SW 1271 (cell line): Measurements from ENCODE around the gene ZNF800.
"Not testable (repeated sequence)": the region's sequence is repeated elsewhere in the genome, so short reads cannot be mapped to it uniquely, and the experiment has no call there.

Source experiments
- DNase-seq, 2 experiments: peaks; one replicate each; lab custom pipeline; 2025; lab: John Stamatoyannopoulos, UW

ZNF800 gene, protein sequence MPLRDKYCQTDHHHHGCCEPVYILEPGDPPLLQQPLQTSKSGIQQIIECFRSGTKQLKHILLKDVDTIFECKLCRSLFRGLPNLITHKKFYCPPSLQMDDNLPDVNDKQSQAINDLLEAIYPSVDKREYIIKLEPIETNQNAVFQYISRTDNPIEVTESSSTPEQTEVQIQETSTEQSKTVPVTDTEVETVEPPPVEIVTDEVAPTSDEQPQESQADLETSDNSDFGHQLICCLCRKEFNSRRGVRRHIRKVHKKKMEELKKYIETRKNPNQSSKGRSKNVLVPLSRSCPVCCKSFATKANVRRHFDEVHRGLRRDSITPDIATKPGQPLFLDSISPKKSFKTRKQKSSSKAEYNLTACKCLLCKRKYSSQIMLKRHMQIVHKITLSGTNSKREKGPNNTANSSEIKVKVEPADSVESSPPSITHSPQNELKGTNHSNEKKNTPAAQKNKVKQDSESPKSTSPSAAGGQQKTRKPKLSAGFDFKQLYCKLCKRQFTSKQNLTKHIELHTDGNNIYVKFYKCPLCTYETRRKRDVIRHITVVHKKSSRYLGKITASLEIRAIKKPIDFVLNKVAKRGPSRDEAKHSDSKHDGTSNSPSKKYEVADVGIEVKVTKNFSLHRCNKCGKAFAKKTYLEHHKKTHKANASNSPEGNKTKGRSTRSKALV

DNA sequence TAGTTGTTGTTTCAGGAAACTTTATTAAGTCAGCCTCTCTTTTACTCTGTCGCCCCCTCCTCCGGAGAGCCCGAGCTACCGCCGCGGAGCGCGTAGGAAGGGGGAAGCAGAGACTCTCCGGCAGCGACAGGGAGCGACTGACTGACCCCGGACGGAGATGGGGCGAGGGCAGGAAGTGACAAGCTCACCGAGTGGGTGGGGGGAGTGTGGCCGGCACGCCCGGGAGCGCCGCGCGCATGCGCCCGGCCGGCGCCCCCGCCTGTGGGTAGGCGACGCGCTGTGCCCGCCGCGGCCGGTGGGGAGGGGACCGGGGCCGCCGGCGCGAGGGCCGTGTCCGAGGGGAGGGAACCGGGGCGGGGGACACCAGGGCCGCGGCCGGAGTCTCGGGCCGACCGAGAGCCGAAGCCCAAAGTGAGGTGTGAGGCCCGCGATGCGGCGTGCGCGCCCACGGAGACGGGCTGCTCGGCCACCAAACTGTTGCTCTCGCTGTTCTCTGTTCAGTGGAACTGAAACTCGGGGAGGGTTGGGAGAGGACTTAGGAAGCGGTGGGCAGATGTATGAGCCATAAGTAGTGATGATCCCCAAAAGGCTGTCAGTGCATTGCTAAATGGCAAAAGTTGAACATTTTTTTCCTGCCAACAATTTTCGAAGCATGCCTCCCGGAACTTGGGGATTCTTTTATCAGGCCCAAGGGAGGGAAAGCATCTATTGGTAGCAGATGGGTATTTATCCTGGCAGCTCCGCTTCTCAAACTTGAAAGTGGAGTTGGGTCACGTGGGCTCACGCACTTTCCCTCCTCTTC, at the start of gene ZNF800:
TSS of gene ZNF800 (minus strand) at position 143 of the 802 bp plus-strand sequence. CDS start 1,151 bp downstream, outside the sequence.
- DNase-seq, result peak; percentile 65 to 87

DNA sequence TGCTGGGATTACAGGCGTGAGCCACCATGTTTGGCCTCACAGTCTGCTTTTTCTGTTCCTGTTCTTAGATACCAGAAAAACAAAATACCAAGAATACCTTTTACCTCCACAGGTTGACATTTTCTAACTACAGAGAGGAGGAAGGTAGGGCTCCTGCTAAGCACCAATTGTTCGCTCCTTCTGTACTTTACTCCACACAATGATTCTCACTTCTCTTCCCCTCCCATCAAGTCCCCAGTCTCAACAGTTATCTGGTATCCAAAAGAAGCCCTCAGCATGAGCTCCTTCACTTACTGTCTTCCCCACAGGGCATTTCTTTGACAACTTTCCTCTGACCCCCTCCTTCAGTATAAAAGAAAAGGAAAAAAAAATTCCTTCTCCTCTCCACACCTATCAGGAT, 47.7 kb upstream of the ZNF800 start:
- DNase-seq, result no peak

DNA sequence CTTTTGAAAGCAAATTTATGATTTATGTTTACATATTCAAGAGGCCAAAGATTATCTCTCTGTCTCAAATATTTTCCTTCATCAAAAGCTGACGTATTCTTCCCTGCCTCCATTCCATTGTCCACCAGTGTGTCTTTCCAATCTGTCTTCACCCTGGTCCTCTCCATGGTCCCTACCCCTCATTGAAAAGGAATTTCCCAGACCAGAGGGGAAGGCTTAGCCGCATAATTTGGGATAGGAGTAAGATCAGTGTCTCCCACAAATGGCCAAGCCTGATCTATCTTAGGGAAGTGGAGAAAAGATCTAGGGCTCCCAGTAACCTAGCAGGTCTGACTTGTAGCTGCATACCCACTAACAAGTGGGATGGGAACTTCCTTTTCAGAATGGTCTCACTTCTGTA, 46.3 kb upstream of the ZNF800 start:
- no peak for DNase-seq

DNA sequence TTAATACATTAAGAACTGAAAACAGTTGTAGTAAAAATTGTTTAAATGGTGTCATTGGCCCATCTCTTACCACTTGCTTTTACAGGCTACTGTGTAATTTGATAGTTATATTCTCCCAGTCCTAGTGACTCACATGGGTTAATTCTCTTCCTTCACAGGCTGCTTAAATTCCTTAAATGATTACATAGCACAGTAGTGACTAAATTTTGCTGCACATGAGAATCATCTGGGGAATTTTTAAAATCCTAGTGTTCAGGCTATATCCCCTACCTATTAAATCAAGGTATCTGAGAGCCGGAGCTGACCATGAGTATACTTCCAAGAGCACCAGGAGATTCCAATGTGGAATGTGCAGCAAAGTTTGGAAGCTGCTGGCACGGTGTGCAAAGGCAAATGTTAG, 45.3 kb upstream of the ZNF800 start:
- DNase-seq, result peak in 1 of 2 experiments; percentile 75

DNA sequence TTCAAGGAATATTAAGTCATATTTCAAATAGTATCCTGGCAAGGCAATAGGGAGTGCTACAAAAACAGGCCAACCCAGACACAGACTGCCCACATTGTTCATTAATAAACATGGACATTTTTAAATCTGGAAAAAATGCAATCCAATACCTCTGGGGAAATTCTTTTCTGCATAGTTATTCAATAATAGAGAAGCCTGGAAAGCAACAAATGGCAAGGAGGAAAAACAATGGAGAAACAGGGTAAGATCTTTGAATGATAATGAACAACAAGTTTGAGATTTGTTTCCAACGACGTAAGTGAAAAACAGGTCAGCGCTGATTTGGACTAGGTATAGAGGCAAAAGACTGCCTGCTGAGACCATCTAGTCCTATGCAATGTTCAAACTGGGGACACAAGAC, 44.7 kb upstream of the ZNF800 start:
- no peak for DNase-seq

DNA sequence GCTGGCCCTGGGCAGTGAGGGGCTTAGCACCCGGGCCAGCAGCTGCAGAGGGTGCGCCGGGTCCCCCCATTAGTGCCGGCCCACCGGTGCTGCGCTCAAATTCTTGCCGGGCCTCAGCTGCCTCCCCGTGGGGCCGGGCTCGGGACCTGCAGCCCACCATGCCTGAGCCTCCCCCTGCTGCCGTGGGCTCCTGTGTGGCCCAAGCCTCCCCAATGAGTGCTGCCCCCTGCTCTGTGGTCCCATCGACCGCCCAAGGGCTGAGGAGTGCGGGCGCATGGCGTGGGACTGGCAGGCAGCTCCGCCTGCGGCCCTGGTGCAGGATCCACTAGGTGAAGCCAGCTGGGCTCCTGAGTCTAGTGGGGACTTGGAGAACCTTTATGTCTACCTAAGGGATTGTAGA, 36.8 kb upstream of the ZNF800 start:
- not testable (repeated sequence) for DNase-seq

DNA sequence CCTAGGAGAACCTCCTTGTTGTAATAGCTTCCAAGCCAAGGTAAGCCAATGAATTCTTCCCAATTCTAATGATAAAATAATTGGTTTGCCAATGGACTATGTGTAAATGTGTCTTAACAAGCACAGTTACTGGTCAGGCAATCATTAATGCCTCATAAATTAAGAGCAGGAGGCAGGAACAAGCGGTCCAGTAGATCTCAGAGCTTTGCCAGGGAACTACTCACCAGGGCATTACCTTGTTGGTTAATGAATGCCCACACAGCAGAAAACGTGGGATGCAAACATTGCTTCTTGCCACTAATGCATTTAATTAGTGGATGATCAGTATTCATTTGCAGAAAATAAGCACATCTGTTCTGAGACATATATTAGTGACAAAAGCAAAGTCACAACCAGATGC, 26.7 kb upstream of the ZNF800 start:
- DNase-seq, result no peak

DNA sequence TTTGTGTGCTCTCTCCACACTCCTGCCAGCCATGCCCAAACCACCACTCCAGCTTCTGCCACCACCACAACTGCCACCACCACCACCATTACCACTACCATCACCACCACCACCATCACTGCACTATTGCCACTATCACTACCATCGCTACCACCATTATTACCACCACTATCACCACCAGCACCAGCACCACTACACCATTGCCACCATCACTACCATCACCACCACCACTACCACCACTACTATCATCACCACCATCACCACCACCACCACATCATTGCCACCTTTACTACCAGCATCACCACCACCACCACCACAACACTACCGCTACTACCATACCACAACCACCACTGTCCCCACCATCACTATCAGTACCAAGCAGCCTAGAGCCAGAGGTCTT, 26.0 kb upstream of the ZNF800 start:
- no peak for DNase-seq

DNA sequence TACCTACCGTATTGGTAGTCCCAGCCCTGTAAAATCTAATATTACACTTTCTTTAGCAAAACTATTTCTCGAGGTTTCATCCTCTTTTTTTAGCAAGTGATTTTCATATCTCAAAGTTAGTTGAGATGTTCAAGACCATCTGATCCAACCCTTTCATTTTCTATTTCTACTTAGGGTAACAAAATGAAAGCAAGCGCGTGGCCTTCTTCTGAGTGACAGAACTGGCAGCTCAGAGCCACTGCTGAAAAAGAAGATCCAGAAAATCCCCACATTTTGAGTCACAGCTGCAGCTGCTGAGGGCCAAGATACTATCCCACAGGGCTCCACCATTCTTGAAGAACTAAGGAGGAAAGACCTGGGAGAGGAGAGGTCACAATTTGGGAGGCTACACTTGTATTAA, 24.8 kb upstream of the ZNF800 start:
- no peak for DNase-seq

DNA sequence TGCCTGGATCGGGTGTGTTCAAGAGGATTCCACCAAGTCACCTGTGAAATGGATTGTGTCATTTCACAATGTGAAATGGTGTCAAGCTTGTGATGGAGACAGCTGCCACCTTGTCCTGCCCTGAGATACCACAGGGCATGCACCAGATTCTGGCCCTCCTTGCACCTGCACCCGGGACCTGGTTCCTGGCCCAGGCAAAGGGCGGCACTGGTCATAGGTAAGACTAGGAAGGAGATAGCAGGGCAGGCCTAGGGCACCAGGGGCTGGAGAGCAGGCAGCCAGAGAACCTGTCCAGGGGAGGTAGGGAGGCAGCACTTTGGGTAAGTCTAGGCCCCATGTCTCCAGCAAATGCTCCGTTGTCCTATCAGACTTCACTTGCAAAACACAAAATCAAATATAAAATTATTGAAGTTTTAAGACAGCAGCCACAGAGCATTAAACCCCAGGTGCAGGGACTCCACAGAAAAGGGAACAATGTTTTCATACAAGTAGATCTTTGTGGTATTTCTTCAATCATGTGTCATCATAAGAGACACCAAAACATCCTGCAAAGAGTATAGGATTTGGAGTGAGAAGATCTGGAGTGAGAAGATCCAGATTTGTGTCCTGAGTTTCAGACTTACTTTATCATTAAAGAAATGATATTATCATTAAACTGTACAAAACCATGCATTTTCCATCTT, 22.7 kb upstream of the ZNF800 start:
- no peak for DNase-seq

DNA sequence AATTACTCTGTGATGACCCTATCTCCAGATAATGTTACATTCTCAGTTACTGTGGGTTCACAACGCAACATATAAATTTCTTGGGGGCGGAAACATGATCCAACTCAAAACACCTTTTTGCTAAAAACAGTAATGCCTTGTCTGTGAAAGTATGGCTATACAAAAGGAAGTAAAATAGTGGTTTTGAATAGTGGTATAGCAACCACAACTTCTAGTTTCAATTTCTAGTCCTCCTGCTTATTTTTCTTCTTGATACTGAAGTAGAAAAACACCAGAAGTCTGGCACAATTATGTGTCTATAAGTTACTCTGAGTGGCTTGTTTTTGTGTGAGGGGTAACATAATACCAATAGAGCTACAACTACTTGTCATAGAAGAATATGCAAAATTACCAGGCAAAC, 21.5 kb upstream of the ZNF800 start:
- no peak for DNase-seq

DNA sequence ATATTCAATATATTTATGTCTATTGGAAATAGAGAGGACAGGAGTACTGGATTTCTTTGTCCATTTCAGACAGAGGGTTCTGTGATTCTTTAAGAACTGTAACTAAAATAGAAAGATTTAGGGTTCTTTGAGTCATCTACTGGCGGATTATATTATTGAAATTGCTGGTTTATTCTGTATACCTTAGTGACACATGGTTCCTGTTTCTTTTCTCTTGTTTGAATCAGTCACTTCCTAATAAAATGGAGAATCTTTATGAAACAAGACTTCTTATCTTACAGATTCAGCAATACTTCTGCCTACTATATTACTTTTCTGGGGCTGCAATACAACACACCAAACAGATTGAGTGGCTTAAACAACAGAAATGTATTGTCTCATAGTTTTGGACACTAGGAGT, 20.8 kb upstream of the ZNF800 start:
- DNase-seq, result no peak

DNA sequence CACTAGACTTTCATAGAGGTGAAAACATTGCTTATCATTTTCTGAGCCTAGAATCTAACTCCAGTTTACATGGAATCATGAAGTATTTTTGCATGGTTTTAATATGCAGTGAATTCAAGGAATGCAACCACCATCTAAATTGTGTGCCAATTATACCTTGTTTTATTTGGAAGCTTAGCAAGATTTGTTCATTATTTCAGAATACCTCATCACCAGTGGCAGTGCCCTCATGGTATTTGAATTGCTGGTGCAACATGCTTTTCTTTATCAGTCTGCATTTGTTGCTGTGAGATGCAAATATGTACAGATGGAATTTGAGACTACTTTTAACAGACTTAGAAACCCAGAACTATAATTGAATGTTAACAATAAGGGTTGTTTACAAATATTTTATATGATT, 18.7 kb upstream of the ZNF800 start:
- DNase-seq, result no peak

DNA sequence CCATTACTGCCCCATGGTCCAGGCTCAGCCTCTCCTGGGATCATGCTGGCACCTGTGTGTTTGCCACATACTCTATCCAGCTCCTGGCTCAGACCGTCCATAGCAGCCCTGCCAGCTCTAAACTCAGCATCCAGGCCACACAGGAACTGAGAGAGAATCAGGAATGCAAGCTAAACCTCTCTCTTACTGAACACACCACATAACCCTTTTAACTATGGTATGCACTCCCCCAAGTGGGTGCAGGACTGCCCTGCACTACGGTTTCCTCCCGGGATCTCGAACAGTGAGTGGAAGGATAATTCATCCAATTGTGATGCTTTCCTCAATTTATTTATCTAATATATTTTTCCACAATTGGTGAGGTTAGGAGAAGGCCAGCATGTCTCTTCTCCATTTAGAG, 17.1 kb upstream of the ZNF800 start:
- DNase-seq, result no peak

DNA sequence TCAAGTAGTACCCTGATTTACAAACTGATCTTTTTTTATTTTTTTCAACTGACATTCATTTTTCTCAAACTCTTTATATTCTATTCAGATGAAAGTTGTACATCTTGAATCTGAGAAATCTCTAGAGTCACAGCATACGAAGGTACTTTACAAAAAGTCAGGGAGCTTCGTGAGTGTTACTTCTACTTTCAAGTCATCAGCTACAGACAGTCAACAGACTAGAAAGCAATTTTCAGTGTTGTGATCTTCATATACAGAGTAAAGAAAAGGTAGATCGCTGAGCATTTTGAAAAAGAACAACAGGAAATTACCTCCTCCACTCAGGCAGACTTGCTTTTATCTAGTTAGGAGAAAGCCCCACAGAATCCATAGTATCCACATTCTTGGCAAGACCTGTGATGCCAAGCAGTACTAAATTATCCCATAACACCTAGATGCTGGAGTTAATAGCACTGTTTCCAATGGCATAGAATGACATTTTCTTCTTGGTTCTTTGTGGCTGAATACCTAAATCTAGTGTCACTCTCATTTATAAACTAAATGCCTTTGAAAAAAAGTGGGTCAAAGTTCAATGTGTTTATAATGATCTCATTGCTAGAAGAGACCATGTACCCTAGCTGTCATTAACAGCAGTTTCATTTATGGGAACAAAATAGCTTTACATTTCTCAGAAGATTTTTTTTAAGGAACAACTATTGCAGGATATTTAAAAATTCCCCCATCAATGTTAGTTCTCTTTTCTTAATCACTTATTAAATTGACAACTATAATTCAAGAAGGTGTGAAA, 12.0 kb upstream of the ZNF800 start:
- DNase-seq, result no peak

DNA sequence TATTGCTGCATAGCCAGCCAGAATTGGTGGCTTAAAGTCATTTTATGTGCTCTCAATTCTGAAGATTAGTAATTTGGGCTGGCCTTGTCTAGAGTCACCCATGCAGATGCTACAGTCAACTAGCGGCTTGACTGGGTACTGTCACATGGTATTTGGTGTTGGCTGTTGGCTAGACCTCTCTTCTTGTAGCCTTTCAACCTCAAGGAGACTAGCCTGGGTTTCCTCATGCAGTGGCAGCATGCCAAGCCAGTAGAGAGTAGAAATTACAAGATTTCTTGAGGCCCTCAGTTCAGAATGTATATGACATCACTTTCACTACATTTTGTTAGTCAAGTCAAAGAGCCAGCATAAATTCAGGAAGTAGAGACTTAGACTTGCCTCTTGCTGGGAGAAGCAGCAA, 3.7 kb upstream of the ZNF800 start:
- no peak for DNase-seq

DNA sequence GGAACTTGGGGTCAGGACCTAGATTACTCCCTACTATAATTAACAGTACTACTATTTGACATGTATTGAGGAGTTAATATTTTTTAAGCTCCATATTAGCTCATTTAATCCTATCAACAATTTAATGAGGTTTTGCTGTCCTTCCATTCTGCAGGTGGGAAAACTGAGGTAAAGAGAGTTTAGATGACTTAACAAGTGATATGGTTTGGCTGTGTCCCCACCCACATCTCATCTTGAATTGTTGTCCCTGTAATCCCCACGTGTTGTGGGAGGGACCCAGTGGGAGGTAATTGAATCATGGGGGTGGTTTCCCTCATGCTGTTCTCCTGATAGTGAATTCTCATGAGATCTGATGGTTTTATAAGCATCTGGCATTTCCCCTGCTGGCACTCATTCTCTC, 2.6 kb upstream of the ZNF800 start:
- not testable (repeated sequence) for DNase-seq

DNA sequence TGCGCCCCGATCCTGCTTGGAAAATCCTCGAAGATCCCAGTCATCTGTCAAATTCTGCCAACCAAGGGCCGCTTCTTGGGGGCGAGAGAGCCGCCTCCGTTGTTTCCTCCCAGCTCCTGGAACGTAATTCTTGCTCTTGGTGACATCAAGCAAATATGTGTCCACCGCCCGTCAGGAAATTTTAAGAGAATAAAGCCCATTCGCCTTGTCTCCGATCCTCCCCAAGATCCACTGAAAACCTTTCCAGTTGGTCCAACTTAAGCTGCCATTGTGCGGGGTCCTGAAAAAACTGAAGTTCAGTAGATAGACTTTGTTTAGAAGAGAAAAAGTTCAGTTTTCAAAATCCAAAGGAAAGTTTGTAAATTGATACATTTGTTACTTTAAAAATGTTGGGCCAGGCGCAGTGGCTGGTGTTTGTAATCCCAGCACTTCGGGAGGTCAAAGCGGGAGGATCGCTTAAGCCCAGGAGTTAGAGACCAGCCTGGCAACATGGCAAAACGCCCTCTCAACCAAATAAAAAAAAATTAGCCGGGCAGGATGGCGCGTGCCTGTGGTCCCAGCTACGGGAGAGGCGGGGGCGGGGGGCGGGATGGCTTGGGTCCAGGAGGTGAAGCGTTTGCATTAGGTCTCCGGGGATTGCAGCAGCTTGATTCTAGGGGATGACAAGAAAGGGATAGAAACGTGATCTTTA, 1.0 kb upstream of the ZNF800 start:
- no peak for DNase-seq

DNA sequence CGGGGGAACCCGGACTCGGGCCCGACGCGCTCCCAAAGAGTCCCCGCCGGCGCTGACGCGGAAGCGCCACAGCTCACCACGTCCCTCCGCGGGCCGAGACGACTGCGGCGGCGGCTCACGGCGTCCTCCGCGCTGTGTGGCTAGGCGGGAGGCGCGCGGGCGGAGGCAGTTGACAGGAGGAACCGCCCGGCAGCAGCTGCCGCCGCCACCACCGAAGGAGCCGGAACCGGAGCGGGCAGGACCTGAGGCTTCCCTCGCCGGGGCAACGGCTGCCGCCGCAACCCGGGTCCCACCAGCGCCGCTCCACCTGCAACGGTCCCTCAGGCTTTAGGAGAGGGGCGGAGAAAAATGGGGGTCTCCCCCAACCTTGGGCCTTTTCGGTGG, 334 bp downstream of the ZNF800 start:
- DNase-seq, result peak; percentile 5 to 59

DNA sequence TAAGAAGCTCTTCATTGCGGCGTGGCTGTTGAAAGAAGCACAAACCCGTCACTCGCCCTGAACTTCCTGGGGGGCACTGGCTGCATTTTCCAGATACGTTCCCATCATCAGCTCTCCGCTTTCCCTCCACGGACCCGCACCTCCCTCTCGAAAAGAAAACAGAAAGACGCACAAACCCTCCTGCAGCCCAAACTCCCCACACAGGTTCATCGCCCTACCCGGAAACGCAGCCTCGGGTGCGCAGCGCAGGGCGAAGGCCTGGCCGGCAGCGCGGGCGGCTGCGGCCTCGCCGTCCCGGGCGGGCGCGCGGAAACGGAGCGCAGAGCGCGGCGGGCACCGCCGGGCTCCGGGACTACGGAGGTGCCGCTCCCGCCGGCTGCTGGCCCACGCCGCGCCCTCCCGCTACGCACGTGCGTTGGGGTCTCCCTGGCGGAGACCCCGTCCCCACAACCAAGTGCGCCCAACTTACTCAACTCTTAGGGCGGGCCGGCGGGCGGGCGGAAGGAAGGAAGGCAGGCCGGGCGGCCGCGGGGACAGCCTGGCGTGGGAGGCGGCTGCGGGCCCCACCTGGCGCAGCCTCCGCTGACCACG, 822 bp downstream of the ZNF800 start:
- DNase-seq, result peak in 1 of 2 experiments; percentile 23
